ENCODE measurements around the gene SCN1A. TPM values are rescaled to one million over a fixed set of nuclear protein-coding genes. Genes with fewer than 3 reads are reported as not detected.

Gene SCN1A
- total and polyA plus RNA-seq, 2 of the 13 experiments (the other 11 are each of a cell fraction or from before 2014, with no cell fraction given): 19.9 to 39.4 TPM

DNA sequence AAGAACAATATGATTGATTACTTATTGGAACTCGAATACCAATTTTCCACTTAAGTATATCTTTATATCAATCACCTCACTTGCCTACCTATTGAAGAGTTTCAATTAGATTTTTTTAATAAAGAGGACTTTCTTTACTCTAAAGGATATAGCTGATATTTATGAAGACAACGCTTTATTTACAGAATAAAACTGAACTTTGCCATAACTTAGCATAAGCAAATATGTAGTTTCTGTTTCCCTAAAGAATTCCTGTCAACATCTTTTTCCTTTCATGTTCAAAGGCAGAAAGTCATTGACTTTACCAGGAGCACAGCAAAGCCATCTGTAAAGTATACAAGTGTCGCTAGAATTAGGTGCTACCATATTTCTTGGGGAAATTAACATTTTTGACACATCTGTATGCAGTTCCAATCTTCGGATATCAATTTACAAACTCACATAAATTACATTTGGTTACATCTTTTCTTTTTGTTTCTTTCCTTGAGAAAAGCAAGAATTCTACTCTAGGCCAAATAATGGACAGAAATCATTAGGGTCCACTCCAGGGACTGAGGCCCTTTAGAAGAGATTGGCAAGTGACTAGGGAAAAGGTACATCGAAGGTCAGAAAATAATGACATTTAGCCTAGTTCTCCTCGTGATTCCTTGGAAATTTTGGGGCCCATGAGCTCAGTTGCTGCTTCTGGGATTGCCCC lies 7.5 kb upstream of the SCN1A start (continued):
- TF ChIP-seq TMF1 (CRISPR knock-in tag; IDR thresholded peaks at IDR 0.05; ENCODE audit: low read depth) (no peak), THAP11 (CRISPR knock-in tag; IDR thresholded peaks at IDR 0.05) (peak; percentile 44; the same call in 1 of the 2 replicates), TFDP2 (CRISPR knock-in tag; IDR thresholded peaks at IDR 0.05) (0 out of 2 replicates have a peak, but pooled peaks have one; percentile 22), ZBTB25 (CRISPR knock-in tag; IDR thresholded peaks at IDR 0.05) (peak; percentile 14), ZNF768 (CRISPR knock-in tag; IDR thresholded peaks at IDR 0.05) (no peak), ZNF780A (CRISPR knock-in tag; IDR thresholded peaks at IDR 0.05) (no peak), ZNF670 (CRISPR knock-in tag; IDR thresholded peaks at IDR 0.05; ENCODE audit: borderline replicate concordance) (no peak), NR3C1 (CRISPR knock-in tag; IDR thresholded peaks at IDR 0.05) (no peak), RNF219 (CRISPR knock-in tag; IDR thresholded peaks at IDR 0.05) (no peak; the same call in 1 of the 2 replicates), MTF2 (CRISPR knock-in tag; IDR thresholded peaks at IDR 0.05; ENCODE audit: borderline replicate concordance) (no peak), GABPA (IDR thresholded peaks at IDR 0.05; ENCODE audit: low read depth, low read length) (no peak), GABPA (CRISPR knock-in tag; IDR thresholded peaks at IDR 0.05; ENCODE audit: low read depth) (peak; percentile 14; the same call in 1 of the 2 replicates), ZNF138 (CRISPR knock-in tag; IDR thresholded peaks at IDR 0.05; ENCODE audit: low read depth) (no peak), ZNF547 (CRISPR knock-in tag; IDR thresholded peaks at IDR 0.05) (no peak), ELF4 (CRISPR knock-in tag; IDR thresholded peaks at IDR 0.05; ENCODE audit: borderline replicate concordance) (no peak), ZSCAN25 (CRISPR knock-in tag; IDR thresholded peaks at IDR 0.05) (no peak), HMG20A (CRISPR knock-in tag; IDR thresholded peaks at IDR 0.05; ENCODE audit: borderline replicate concordance) (peak; percentile 89), NONO (IDR thresholded peaks at IDR 0.05) (no peak), NONO (CRISPR knock-in tag; conservative IDR thresholded peaks at IDR 0.05) (no peak), ATF7 (IDR thresholded peaks at IDR 0.05) (no peak), ATF7 (CRISPR knock-in tag; IDR thresholded peaks at IDR 0.05) (no peak), SETDB1 (CRISPR knock-in tag; IDR thresholded peaks at IDR 0.05; ENCODE audit: borderline replicate concordance) (no peak)
- TF ChIP-seq, protein P1, sequence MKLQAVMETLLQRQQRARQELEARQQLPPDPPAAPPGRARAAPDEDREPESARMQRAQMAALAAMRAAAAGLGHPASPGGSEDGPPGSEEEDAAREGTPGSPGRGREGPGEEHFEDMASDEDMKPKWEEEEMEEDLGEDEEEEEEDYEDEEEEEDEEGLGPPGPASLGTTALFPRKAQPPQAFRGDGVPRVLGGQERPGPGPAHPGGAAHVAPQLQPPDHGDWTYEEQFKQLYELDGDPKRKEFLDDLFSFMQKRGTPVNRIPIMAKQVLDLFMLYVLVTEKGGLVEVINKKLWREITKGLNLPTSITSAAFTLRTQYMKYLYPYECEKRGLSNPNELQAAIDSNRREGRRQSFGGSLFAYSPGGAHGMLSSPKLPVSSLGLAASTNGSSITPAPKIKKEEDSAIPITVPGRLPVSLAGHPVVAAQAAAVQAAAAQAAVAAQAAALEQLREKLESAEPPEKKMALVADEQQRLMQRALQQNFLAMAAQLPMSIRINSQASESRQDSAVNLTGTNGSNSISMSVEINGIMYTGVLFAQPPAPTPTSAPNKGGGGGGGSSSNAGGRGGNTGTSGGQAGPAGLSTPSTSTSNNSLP (IDR thresholded peaks at IDR 0.05; ENCODE audit: low read depth, low read length): peak; percentile 6; the same call in 1 of the 2 replicates
- TF ChIP-seq, protein P2, sequence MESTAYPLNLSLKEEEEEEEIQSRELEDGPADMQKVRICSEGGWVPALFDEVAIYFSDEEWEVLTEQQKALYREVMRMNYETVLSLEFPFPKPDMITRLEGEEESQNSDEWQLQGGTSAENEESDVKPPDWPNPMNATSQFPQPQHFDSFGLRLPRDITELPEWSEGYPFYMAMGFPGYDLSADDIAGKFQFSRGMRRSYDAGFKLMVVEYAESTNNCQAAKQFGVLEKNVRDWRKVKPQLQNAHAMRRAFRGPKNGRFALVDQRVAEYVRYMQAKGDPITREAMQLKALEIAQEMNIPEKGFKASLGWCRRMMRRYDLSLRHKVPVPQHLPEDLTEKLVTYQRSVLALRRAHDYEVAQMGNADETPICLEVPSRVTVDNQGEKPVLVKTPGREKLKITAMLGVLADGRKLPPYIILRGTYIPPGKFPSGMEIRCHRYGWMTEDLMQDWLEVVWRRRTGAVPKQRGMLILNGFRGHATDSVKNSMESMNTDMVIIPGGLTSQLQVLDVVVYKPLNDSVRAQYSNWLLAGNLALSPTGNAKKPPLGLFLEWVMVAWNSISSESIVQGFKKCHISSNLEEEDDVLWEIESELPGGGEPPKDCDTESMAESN (CRISPR knock-in tag; conservative IDR thresholded peaks at IDR 0.05): no peak
